Measurements from ENCODE around the gene CTIF.

DNA sequence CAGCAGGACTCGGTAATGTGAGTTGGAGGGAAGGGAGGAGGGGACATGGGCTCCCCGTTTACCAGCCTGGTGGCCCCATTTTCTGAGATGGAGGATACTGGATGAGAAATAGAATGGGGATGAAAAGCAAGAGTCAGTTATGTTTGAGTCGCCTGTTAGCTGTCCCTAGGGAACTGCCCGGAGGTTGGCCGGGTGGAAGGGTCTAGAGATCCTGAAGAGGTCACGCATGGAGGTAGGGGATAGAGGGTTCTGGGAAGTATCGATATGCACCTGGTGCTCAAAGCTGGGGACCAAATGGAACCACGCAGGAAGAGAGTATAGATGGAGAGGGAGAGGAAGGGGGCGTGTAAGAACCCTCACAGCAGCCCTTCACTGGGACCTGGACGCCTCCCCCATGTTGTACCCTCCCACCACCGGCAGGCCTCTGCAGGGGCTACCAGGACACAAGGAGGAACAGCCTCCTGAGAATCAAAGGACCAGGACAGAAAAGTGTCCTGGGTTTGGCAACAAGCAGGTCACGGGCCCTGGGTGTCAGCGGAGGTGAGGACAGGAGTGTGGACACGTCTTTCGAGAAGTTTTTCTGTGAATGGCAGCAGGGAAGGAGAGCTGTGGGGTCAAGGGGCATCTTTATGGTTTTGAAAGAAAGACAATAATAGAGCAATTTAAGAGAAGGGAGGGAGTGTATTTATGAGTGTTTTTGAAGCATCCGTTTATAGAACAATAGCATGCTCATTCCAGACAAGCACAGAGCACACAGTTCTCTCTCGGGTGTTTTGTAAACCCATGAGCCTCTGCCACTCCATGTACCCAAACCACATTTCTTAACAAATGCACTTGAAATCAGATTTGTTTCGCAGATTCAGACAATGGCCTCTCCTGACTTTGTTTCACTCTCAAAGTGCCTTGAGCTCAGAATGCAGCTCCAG, 279.8 kb downstream of the CTIF start:
- TF ChIP-seq CTCF (conservative IDR thresholded peaks at IDR 0.05; ENCODE audit: low read depth in 2 of 2) (no peak), CREB1 (CRISPR knock-in tag; IDR thresholded peaks at IDR 0.05; ENCODE audit: low read depth) (no peak), REST (IDR thresholded peaks at IDR 0.05; ENCODE audit: unreplicated experiment) (no peak), POLR2AphosphoS5 (IDR thresholded peaks at IDR 0.05; ENCODE audit: low read depth) (no peak), EZH2phosphoT487 (IDR thresholded peaks at IDR 0.05; ENCODE audit: unreplicated experiment) (no peak), EZH2 (IDR thresholded peaks at IDR 0.05; ENCODE audit: low read depth, unreplicated experiment) (no peak), STAT1 (IDR thresholded peaks at IDR 0.05; ENCODE audit: unreplicated experiment) (no peak), ZNF114 (CRISPR knock-in tag; IDR thresholded peaks at IDR 0.05) (no peak), JUNB (IDR thresholded peaks at IDR 0.05; ENCODE audit: unreplicated experiment) (no peak), NANOG (IDR thresholded peaks at IDR 0.05; ENCODE audit: borderline replicate concordance) (no peak)
- TF ChIP-seq, protein P1, sequence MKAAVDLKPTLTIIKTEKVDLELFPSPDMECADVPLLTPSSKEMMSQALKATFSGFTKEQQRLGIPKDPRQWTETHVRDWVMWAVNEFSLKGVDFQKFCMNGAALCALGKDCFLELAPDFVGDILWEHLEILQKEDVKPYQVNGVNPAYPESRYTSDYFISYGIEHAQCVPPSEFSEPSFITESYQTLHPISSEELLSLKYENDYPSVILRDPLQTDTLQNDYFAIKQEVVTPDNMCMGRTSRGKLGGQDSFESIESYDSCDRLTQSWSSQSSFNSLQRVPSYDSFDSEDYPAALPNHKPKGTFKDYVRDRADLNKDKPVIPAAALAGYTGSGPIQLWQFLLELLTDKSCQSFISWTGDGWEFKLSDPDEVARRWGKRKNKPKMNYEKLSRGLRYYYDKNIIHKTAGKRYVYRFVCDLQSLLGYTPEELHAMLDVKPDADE (IDR thresholded peaks at IDR 0.05), result no peak
